GM19351 (cell line): ENCODE measurements around the gene STX1B.
A peak's percentile ranks its signal among the peaks of the same experiment; 100 is the strongest.

Experiments
- ATAC-seq: cut with Tn5 transposase; IDR thresholded peaks from one replicate; pipeline ENCODE4 v1.9.1; 2021; ENCODE audit warnings: mild to moderate bottlenecking, moderate library complexity; ENCODE audit not compliant: unreplicated experiment

Gene STX1B

DNA sequence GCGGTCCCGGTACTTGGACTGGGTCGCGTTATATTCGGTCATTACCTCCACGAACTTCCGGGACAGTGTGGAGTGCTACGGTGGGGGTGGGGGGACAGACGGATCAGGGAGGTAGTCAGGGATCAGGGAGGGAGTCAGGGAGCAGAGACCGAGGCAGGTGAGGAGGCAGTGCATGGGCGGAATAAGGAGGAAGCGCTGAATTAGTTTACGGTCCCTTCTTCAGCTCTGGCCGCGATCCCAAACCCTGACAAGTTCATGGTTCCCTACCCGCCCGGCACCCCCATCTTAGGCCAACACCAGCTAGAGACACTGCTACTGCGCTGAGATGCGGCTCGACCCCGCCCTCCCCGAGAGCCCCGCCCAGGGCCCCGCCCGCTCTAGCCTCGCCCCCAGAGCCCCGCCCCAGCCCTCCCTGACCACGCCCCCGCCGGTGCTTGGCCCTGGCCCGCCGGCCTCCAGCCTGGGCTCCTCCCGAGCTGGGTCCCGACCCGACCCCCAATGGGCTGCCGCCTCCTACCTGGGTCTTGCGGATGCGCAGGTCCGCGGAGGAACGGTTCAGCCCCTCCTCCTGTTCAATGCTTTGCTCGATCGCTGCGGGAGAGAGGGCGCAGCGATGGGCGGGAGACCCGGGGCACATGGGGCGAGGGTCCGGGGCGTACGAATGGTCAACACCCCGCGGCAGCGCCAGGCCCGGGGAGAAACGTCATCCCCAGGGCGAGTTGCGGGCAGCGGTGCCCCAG is 13.3 kb downstream of the STX1B start:
- peak; percentile 82 for ATAC-seq

GRCh38 chr16:30996324-30996984 is 14.0 kb downstream of the STX1B start:
- ATAC-seq = no peak

GRCh38 chr16:30995927-30996323 is 14.5 kb downstream of the STX1B start:
- no peak for ATAC-seq

DNA sequence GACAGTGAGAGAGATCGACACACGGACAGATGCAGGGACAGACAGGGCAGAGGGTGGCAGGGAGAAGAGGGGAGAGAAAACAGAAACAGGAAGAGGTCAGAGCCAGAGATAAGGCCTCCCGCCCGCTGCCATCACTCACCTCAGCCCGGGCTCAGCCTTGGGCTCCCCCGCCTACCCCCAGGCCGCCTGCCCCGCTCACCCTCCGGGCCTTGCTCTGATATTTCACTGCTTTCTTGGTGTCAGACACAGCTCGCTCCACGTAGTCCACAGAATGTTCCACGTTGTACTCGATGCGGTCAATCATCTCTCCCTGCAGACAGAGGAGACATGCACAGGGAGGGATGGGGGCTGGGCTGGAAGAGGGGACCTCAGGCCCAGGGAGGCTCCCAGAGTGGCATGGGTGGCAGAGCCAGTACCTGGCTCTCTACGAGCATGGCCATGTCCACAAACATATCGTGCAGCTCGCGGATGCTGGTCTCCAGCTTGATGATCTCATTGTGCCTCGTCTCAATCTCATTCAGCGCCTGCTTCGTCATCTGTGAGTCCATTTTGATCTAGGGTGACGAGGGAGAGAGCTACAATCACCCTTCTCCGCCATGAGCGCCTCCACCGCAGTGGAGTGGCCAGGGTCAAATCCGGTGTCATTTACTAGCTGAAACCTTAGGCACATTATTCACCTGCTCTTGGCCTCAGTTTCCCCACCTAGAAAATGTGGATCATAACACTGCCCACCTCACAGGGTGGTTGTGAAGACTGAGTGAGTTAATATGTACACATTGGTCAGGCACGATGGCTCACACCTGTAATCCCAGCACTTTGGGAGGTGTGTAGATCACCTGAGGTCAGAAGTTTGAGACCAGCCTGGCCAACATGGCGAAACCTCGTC is 17.3 kb downstream of the STX1B start:
- ATAC-seq = no peak

- no peak for ATAC-seq
These were observed 18.1 kb downstream of the STX1B start for GRCh38 chr16:30992276-30992780.

DNA sequence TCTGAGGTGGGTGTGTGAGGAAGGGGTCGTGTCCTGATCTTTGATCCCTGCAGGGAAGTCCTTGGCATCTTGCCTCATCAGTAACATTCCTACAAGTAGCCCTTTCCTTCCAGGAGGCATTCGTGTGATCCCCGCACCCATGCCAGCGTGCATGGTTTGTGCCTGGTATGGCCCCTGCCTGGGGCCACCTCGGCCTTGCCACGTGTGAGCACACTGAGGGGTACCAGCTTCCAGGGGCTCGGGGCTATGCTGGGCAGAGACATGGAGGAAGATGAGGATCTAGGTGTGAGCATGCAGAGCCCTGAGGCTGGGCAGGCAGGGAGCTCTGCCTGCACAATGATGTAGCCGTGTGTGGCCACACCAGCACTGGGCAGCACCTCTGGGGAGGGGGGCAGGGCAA is 19.4 kb downstream of the STX1B start:
- ATAC-seq = no peak

DNA sequence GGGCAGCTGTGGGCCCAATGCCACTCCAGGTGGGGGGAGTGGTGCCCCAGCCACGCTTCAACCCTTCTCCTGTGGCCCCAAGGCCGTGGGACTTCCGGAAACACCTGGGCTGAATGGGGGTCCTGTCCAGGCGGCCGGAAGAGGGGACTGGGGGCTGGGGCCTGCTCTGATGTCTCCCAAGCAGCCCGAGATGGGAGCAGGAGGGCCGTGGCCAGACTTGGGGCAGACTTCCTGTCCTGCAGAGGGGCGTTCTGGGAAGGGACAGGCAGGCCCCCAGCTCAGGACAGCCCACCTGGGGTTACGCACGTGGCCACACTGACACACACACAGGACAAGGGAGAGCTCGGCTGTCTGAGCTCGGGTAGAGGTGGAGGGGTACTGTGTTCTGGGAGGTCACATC is 20.3 kb downstream of the STX1B start:
- ATAC-seq = no peak

DNA sequence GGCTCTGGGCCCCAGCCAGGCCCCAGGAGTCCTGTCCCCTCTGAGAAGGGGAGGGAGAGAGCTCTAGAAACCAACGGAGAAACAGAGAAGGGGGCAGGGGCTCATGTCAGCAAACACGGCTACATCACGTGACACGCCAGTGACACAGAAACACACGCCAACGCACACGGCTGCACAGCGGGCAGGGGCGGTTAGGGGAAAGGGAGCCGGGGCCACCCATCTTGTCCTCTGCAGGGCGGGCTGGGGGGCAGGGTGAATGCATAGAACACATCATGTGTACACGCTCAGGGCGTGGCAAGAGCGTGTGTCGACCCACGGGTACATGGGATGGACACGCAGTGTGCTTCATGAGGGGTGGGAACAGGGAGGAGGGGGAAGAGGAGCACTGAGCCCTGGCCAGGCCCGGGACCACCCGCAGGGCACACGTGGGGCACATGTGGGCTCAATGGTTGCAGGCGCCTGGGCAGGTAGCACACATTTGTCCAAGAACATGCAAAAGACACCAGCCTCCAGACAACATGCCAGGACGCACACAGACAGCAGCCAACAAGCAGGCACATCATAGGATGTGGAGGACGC is 20.9 kb downstream of the STX1B start:
- no peak for ATAC-seq

DNA sequence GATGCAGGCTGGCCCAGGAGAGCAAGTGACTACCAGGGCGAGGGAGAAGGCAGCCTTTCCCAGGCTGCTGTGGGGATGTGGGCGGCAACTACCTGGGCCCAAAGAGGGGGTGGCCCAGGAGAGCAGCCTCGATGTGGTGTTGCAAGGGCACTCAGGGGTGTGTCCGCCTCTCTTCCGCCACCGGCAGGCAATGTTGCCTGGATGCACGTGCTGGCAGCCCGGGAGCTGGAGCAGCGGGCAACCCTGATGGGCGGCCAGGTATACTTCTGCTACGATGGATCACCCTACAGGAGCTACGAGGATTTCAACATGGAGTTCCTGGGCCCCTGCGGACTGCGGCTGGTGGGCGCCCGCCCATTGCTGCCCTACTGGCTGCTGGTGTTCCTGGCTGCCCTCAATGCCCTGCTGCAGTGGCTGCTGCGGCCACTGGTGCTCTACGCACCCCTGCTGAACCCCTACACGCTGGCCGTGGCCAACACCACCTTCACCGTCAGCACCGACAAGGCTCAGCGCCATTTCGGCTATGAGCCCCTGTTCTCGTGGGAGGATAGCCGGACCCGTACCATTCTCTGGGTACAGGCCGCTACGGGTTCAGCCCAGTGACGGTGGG is 22.8 kb downstream of the STX1B start:
- no peak for ATAC-seq

GRCh38 chr16:30986129-30986991 is 24.1 kb downstream of the STX1B start:
- no peak for ATAC-seq

DNA sequence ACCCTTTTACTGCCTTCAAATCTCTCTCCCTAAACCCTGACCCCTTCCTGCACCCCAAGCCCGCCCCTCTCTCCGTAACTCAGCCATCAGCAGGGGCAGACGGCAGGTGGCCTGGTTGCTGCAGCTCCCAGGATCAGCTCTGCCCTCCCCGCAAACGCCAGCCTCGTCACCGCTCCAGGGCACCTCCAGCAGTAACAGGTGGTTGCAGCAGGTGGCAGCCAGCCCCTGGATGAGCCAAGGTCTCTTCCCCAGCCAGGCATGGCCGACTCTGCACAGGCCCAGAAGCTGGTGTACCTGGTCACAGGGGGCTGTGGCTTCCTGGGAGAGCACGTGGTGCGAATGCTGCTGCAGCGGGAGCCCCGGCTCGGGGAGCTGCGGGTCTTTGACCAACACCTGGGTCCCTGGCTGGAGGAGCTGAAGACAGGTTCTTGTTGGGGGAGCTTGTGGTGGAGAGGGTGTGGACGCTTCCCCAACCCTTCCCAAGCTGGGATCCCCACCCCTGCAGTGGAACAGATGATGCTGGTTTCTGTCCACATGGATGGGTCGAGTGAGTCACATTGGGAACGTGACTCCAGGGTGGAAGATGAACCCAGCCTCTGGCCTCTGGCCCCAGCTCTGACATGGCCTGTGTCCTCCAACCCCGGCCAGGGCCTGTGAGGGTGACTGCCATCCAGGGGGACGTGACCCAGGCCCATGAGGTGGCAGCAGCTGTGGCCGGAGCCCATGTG is 24.9 kb downstream of the STX1B start:
- no peak for ATAC-seq

GRCh38 chr16:30984669-30985400 is 25.6 kb downstream of the STX1B start, which contains the start of gene HSD3B7:
HSD3B7 (plus strand) TSS chr16:30985207; CDS start chr16:30985659, 452 bp downstream.
- peak; percentile 65 for ATAC-seq

- ATAC-seq = no peak
These were observed 26.4 kb downstream of the STX1B start for GRCh38 chr16:30983898-30984610.

DNA sequence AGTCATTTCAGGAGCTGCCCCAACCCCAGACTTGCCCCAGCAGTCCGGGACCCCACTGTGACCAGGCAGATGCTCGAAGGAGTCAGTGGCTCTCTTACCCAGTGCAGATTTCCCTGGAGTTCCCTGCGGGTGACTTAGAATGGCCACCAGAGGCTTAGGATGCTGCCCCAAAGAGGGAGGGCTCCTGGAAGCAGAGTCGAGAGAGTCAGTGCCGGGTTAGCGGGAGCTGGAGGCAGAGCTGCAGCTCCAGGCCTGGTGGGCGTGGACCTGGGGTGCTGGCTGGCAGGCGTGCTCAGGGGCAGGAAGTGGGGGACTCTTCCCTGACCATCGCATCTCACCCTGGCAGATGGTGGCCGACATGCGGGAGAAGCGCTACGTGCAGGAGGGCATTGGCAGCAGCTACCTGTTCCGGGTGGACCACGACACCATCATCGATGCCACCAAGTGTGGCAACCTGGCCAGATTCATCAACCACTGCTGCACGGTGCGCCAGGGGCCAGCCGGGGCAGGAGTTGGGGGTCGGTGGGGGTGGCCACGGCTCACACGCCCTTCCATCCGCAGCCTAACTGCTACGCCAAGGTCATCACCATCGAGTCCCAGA is 27.0 kb downstream of the STX1B start:
- no peak for ATAC-seq

DNA sequence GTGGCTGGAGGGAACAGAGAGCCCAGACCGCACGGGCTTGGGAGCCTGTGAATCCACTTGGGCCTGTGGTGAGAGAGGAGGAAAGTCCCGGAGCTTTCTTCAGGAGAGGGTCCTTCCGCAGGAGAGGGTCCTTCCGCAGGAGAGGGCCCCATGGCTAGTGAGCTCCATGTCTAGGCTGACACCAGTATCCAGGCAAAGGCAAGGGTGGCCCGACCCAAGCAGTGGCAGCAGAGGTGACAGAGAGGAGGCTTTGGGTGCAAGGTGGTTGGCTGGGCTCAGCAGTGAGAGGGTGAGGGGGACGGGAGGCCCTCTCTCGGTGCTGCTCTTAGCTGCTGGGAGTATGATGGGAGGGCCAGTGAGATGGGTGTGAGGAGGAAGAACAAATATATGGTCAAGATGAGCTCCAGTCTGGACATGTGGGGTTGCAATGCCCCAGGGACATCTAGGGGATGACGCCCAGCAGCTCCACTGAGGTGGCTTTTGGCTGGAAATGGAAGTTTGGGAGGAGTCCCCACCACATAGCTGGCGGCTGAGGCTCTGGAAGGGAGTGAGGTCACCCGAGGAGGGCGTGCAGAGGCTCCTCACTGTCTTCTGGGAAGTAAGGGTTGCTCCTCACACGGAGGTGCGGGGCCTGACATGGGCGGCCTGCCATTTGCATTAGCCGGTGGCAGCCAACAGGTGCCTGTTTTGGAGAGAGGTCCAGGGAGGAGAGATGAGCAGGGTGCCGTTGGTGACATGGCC is 27.7 kb downstream of the STX1B start:
- ATAC-seq = no peak

DNA sequence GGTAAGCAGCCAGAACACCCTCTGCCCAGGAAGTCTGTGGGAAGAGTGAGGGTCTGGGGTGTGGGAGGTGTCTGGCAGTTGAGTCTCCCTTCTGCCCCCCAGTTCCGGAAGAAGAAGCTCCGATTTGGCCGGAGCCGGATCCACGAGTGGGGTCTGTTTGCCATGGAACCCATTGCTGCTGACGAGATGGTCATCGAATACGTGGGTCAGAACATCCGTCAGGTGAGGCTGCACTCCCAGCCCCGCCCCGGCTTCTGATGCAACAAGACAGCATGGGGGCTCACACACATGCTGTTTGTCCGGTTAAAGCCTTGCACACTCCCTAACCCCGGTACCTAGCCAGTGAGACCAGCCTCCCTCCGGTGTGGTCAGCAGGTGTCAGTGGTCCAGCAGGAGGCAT is 29.5 kb downstream of the STX1B start:
- ATAC-seq = no peak

GRCh38 chr16:30980434-30980833 is 30.0 kb downstream of the STX1B start:
- no peak for ATAC-seq
